ENCODE data around the gene ABCF1. TPM values are rescaled to one million over a fixed set of nuclear protein-coding genes. Genes with fewer than 3 reads are reported as not detected.
A peak's percentile ranks its signal among the peaks of the same experiment; 100 is the strongest.

Gene ABCF1
- total and polyA plus RNA-seq, 9 of the 15 experiments (the other 6 are each of a cell fraction or from before 2014, with no cell fraction given): 41.6 to 193 (median 102) TPM

GRCh38 chr6:30544666-30545272 is 26.5 kb upstream of the ABCF1 start (continued):
- TF ChIP-seq, protein P1, sequence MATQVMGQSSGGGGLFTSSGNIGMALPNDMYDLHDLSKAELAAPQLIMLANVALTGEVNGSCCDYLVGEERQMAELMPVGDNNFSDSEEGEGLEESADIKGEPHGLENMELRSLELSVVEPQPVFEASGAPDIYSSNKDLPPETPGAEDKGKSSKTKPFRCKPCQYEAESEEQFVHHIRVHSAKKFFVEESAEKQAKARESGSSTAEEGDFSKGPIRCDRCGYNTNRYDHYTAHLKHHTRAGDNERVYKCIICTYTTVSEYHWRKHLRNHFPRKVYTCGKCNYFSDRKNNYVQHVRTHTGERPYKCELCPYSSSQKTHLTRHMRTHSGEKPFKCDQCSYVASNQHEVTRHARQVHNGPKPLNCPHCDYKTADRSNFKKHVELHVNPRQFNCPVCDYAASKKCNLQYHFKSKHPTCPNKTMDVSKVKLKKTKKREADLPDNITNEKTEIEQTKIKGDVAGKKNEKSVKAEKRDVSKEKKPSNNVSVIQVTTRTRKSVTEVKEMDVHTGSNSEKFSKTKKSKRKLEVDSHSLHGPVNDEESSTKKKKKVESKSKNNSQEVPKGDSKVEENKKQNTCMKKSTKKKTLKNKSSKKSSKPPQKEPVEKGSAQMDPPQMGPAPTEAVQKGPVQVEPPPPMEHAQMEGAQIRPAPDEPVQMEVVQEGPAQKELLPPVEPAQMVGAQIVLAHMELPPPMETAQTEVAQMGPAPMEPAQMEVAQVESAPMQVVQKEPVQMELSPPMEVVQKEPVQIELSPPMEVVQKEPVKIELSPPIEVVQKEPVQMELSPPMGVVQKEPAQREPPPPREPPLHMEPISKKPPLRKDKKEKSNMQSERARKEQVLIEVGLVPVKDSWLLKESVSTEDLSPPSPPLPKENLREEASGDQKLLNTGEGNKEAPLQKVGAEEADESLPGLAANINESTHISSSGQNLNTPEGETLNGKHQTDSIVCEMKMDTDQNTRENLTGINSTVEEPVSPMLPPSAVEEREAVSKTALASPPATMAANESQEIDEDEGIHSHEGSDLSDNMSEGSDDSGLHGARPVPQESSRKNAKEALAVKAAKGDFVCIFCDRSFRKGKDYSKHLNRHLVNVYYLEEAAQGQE (IDR thresholded peaks at IDR 0.05; ENCODE audit: borderline replicate concordance): peak; percentile 80
- TF ChIP-seq, protein P1 (CRISPR knock-in tag; IDR thresholded peaks at IDR 0.05; ENCODE audit: low read depth): no peak
- TF ChIP-seq POLR2AphosphoS2 (IDR thresholded peaks at IDR 0.05; ENCODE audit: low read length) (0 out of 2 replicates have a peak, but pooled peaks have one; percentile 34), MAZ (CRISPR knock-in tag; conservative IDR thresholded peaks at IDR 0.05 in 1 of 2, IDR thresholded peaks at IDR 0.05 in 1 of 2) (0 out of 4 replicates have a peak, but pooled peaks of 1 of the 2 experiments have one; percentile 30), DIDO1 (tag; IDR thresholded peaks at IDR 0.05; ENCODE audit: low read depth) (no peak), RBM15 (IDR thresholded peaks at IDR 0.05; ENCODE audit: insufficient read depth, low read length) (no peak), RAD21 (CRISPR knock-in tag; conservative IDR thresholded peaks at IDR 0.05 in 1 of 2, IDR thresholded peaks at IDR 0.05 in 1 of 2) (peak; percentile 79 to 84), BHLHE40 (IDR thresholded peaks at IDR 0.05; ENCODE audit: low read length) (0 out of 2 replicates have a peak, but pooled peaks have one; percentile 7), DPF2 (IDR thresholded peaks at IDR 0.05) (0 out of 2 replicates have a peak, but pooled peaks have one; percentile 34), MAFK (IDR thresholded peaks at IDR 0.05; ENCODE audit: low read length) (0 out of 2 replicates have a peak, but pooled peaks have one; percentile 21), ZNF695 (CRISPR knock-in tag; IDR thresholded peaks at IDR 0.05) (no peak)
- TF ChIP-seq, protein P2, sequence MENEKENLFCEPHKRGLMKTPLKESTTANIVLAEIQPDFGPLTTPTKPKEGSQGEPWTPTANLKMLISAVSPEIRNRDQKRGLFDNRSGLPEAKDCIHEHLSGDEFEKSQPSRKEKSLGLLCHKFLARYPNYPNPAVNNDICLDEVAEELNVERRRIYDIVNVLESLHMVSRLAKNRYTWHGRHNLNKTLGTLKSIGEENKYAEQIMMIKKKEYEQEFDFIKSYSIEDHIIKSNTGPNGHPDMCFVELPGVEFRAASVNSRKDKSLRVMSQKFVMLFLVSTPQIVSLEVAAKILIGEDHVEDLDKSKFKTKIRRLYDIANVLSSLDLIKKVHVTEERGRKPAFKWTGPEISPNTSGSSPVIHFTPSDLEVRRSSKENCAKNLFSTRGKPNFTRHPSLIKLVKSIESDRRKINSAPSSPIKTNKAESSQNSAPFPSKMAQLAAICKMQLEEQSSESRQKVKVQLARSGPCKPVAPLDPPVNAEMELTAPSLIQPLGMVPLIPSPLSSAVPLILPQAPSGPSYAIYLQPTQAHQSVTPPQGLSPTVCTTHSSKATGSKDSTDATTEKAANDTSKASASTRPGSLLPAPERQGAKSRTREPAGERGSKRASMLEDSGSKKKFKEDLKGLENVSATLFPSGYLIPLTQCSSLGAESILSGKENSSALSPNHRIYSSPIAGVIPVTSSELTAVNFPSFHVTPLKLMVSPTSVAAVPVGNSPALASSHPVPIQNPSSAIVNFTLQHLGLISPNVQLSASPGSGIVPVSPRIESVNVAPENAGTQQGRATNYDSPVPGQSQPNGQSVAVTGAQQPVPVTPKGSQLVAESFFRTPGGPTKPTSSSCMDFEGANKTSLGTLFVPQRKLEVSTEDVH (IDR thresholded peaks at IDR 0.05; ENCODE audit: low read depth, partially characterized antibody): peak; percentile 28
- TF ChIP-seq, protein P3, sequence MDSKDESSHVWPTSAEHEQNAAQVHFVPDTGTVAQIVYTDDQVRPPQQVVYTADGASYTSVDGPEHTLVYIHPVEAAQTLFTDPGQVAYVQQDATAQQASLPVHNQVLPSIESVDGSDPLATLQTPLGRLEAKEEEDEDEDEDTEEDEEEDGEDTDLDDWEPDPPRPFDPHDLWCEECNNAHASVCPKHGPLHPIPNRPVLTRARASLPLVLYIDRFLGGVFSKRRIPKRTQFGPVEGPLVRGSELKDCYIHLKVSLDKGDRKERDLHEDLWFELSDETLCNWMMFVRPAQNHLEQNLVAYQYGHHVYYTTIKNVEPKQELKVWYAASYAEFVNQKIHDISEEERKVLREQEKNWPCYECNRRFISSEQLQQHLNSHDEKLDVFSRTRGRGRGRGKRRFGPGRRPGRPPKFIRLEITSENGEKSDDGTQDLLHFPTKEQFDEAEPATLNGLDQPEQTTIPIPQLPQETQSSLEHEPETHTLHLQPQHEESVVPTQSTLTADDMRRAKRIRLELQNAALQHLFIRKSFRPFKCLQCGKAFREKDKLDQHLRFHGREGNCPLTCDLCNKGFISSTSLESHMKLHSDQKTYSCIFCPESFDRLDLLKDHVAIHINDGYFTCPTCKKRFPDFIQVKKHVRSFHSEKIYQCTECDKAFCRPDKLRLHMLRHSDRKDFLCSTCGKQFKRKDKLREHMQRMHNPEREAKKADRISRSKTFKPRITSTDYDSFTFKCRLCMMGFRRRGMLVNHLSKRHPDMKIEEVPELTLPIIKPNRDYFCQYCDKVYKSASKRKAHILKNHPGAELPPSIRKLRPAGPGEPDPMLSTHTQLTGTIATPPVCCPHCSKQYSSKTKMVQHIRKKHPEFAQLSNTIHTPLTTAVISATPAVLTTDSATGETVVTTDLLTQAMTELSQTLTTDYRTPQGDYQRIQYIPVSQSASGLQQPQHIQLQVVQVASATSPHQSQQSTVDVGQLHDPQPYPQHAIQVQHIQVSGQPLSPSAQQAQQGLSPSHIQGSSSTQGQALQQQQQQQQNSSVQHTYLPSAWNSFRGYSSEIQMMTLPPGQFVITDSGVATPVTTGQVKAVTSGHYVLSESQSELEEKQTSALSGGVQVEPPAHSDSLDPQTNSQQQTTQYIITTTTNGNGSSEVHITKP (IDR thresholded peaks at IDR 0.05; ENCODE audit: partially characterized antibody): peak; percentile 13

Measured in K562 (cell line).